ENCODE results near the gene HSPH1. TPM values are rescaled to one million over a fixed set of nuclear protein-coding genes. Genes with fewer than 3 reads are reported as not detected.

The HSPH1 gene
- total RNA-seq, 2 experiments from 2014 or later: 214 TPM

DNA sequence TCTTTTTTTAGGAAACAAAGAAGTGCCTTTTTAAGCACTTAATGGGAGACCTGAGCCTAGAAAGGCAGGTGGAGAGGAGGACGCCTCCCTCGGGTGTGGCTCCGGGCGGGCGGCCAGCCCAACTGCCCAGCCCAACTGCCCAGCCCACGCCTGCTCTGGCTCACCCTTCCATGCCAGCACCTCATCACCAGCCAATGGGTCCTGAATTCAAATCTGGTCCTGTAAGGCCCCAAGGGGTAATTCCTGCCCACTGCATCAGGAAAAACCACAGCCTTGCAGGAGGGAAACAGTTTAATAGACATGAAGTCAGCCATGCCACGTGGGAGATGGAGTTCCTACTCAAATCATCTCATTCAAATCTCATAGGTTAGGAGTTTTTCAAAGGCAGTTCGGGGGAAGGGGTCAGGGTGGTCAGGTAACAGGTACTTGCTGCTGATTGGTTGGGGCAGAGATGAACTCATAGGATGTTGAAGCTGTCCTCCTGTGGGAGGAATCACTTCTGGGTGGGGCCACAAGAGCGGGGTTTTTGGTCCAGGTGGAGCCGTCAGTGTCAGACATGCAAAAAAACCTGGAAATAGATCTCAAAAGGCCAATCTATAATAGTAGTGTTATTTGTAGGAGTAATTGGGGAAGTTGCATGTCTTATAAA, 64.9 kb downstream of the HSPH1 start:
- peaks cover 17% of the 10 kb centered on the region for H3K27me3 Mint-ChIP-seq
- no peak overlapping the region for H3K27ac Mint-ChIP-seq
- no peaks in the 10 kb centered on the region for H3K36me3 Mint-ChIP-seq (ENCODE audit: low read depth)
- ChIA-PET CTCF (no interaction called here), POLR2A (interaction anchor here (1.1 kb wide), 1 partner anchor 10 kb away, joined by 3 read pairs; no protein-coding TSS in a partner anchor)
- intact Hi-C loops (cut with micrococcal nuclease): no loop called here
- no peaks in the 10 kb centered on the region for H3K4me1 Mint-ChIP-seq (ENCODE audit: low read depth)
- DNase-seq (no peak), ATAC-seq (no peak)
- no peak for TF ChIP-seq CTCF (IDR thresholded peaks at IDR 0.05)
- H3K9me3 Mint-ChIP-seq: no peaks in the 10 kb centered on the region
- no peak overlapping the region for H3K4me3 Mint-ChIP-seq

DNA sequence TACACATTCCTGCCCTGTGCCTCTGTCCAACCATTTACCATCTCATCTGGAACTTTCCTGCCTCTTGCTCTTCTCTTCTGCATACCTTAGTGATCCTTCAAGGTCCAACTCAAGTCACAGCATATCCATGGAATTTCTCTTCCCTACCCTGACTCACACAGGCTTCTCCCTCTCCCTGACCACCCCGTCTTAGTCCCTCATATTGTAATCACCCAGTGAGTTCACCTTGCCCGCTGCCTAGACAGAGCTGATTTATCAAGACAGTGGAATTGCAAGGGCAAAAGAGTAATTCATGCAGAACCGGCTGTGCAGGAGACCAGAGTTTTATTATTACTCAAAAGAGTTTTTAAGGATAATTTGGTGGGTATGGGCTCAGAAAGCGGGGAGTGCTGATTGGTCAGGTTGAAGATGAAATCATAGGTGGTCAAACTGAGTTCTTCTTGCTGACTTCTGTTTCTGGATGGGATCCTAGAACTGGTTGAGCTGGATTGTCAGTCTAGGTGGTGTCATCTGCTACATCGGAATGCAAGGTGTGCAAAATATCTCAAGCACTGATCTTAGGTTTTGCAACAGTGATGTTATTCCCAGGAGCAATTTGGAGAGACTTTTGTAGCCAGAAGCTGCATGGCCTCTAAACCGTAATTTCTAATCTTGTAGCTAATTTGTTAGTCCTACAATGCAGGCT, 67.2 kb downstream of the HSPH1 start:
- Mint-ChIP-seq H3K36me3 (ENCODE audit: low read depth) (no peaks in the 10 kb centered on the region), H3K9me3 (no peaks in the 10 kb centered on the region), H3K4me1 (ENCODE audit: low read depth) (peaks cover 5% of the 10 kb centered on the region), H3K27me3 (peaks cover 13% of the 10 kb centered on the region), H3K4me3 (no peak overlapping the region), H3K27ac (no peak overlapping the region)
- ChIA-PET POLR2A (no interaction called here), CTCF (interaction anchor here (0.9 kb wide), 1 partner anchor 115 kb away, joined by 3 read pairs; no protein-coding TSS in a partner anchor)
- DNase-seq (no peak), ATAC-seq (no peak)
- intact Hi-C loops (cut with micrococcal nuclease): no loop called here
- TF ChIP-seq CTCF (IDR thresholded peaks at IDR 0.05): no peak

GRCh38 chr13:31093145-31093885, 68.4 kb downstream of the HSPH1 start:
- no peak for ATAC-seq
- ChIA-PET POLR2A (interaction anchor here (1.4 kb wide), 1 partner anchor 40 kb away, joined by 3 read pairs; no protein-coding TSS in a partner anchor), CTCF (no interaction called here)
- Mint-ChIP-seq H3K27me3 (peaks cover 10% of the 10 kb centered on the region), H3K9me3 (no peaks in the 10 kb centered on the region), H3K4me3 (no peak overlapping the region), H3K27ac (no peak overlapping the region), H3K4me1 (ENCODE audit: low read depth) (peaks cover 5% of the 10 kb centered on the region), H3K36me3 (ENCODE audit: low read depth) (no peaks in the 10 kb centered on the region)
- no peak for TF ChIP-seq CTCF (IDR thresholded peaks at IDR 0.05)
- intact Hi-C loops (cut with micrococcal nuclease): no loop called here
- DNase-seq: no peak

- ATAC-seq (no peak), DNase-seq (no peak)
- POLR2A ChIA-PET: interaction anchor here (1.4 kb wide), 1 partner anchor 41 kb away, joined by 3 read pairs; no protein-coding TSS in a partner anchor
- TF ChIP-seq CTCF (IDR thresholded peaks at IDR 0.05): no peak
- CTCF ChIA-PET: no interaction called here
- intact Hi-C loops (cut with micrococcal nuclease): no loop called here
- Mint-ChIP-seq H3K36me3 (ENCODE audit: low read depth) (no peaks in the 10 kb centered on the region), H3K4me1 (ENCODE audit: low read depth) (peaks cover 5% of the 10 kb centered on the region), H3K4me3 (no peak overlapping the region), H3K27ac (no peak overlapping the region), H3K27me3 (peaks cover 6% of the 10 kb centered on the region), H3K9me3 (no peaks in the 10 kb centered on the region)
Observed at GRCh38 chr13:31092646-31093045, 69.1 kb downstream of the HSPH1 start.

All from activated CD8-positive, alpha-beta T cell treated with anti-CD3 and anti-CD28 coated beads for 36 hours (primary cell).